Measurements from ENCODE around the gene FYN.
"Not testable (repeated sequence)": the region's sequence is repeated elsewhere in the genome, so short reads cannot be mapped to it uniquely, and the experiment has no call there.

The FYN gene

DNA sequence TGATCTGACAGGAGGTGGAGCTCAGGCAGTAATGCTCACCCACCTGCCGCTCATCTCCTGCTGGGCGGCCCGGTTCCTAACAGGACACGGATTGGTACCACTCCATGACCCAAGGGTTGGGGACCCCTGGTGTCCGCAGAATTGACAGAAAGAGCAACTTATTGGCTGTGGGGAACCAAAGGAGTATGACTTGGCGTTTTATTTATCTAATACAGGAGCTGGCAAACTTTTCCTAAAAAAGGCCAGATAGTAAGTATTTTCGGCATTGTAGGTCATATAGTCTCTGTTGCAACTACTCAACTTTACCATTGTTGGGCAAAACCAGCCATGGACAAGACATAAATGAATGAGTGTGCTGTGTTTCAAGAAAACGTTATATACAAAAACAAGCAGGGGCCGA is 223.2 kb downstream of the FYN start:
- DNase-seq = no peak

DNA sequence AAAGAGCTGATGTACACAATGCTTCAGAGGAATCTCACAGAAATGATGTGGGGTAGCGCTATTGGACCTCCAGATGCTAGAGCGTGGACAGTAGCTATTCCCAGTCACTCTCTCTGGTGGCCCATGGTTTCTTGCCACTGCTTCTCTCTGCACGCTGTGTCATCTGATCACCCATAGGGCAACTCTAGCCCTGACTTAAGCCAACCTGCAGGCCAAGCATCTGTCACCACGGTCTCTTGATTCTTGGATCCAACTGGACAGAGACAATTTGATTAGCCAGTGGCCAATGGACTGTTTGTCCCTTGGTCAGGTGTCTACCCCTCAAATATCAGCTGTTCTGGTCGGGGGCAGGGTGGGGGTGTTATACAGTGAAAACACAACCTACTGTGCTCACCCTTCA is 225.2 kb downstream of the FYN start:
- no peak for DNase-seq

- no peak for DNase-seq
Observed at GRCh38 chr6:111646942-111647341, 226.3 kb downstream of the FYN start.

DNA sequence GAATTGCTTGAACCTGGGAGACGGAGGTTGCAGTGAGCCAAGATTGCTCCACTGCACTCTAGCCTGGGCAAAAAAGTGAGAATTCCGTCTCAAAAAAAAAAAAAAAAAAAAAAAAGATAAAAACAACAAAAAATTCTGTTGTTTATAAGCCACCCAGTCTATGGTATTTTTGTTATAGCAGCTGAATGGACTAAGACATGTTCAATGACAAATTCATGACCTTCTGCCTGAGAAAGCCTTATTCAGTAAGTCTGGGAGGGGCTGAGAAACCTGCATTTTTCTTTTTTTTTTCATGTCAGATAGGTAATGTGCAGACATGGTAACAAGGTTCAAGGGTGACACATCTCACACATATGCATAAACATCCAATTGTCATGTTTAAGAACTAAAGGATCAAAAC is 227.2 kb downstream of the FYN start:
- no peak for DNase-seq

GRCh38 chr6:111644893-111645430 is 228.3 kb downstream of the FYN start:
- DNase-seq = no peak

GRCh38 chr6:111642463-111643158 is 230.6 kb downstream of the FYN start:
- DNase-seq = no peak

GRCh38 chr6:111639266-111639665 is 234.0 kb downstream of the FYN start:
- DNase-seq = no peak

DNA sequence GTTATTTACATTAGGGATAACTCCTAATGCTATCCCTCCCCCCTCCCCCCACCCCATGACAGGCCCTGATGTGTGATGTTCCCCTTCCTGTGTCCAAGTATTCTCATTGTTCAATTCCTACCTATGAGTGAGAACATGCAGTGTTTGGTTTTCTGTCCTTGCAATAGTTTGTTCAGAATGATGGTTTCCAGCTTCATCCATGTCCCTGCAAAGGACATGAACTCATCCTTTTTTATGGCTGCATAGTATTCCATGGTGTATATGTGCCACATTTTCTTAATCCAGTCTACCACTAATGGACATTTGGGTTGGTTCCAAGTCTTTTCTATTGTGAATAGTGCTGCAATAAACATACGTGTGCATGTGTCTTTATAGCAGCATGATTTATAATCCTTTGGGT is 238.3 kb downstream of the FYN start:
- DNase-seq = not testable (repeated sequence)

DNA sequence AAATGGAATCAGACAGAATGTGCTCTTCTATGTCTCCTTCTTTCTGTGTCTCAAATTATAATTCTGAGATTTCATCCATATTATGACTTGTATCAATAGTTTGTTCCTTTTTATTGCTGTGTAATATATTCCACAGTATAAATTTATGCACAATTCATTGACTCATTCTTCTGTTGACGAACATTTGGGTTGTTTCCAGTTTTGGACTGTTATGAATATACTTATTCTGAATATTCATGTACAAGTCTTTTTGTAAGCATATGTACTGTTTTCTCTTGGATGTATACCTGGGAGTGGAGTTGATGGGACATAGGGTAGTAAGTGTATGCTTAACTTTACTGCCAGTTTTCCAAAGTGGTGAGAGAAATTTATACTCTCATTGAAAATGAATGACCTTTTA is 239.4 kb downstream of the FYN start:
- DNase-seq = no peak

GRCh38 chr6:111632468-111633247 is 240.6 kb downstream of the FYN start:
- DNase-seq = no peak

DNA sequence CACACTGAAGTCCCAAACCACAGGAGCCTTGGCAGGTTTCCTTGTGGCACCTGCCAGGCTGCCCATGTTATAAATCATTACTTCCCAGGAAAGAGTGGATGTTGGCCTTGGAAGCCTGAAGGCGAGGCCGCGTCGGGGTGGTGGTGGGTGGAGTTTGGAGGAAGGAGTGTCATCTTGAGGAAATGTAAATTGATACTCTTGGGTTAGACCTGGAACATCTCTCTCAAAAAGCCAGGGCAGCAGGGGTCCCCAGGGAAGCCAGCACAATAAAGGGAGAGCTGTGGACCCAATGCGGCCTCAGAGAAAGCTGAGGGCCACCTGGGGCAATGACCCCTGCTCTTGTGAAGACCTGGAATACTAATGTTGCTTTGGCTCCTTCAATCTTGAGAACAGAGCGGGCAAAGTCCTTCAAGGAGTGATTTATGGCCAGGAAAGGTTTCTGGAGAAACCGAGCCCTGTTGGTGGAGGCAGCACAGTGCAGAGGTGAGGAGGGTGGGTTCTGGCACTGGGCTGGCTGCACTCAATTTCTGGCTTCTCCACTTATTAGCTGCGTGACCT is 241.3 kb downstream of the FYN start:
- no peak for DNase-seq

DNA sequence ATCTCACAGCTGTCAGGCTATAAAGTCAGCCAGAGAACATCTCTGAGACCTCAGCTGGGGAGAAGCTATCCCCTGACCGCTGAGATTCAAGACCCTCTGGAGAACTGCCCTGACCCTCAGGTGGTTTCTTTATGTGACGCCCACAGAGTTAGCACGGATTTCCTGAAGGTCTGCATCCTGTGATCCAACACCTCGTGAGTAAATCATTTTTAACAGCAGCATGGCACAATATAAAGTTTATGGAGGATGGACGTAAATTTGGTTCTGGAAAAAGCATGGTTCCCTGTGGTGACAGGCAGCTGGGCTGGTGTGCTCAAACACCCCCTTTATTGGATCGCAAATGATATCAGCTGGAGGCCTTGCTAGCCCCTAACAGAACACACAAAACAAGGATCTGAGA is 242.2 kb downstream of the FYN start:
- no peak for DNase-seq

DNA sequence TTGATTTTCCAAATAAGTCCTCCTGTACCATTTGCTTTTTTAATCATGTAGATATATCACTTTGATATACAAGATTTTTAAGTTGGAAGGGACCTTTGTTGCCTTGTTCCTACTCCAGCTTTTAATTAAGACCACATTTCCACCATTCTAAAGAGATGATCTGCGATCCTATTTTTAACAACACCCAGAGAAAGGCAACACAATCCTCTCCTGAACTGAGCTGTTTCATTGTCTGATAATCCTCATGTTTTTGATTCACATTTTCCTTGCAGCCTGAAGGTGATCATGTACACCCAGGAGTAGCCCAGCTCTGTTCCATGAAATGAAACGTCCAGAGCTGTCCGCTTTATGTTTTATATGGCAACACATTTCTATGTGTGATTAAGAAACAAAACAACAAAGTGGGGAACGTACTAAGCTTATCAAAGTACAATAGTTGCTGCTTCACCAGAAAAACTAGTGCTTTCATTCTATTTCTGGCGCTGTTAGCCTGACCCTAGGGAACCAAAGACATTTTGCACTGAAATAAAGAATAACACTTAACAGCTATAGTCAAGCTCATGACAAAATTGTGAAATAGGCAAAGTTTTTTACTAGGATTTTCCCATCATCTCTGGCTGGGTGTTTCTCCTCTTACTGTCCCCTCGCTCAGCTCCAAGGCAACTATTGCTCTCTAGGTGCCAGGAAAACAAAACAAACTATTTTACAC is 245.0 kb downstream of the FYN start:
- DNase-seq = no peak

- DNase-seq = no peak
Observed at GRCh38 chr6:111626441-111626840, 246.8 kb downstream of the FYN start.

DNA sequence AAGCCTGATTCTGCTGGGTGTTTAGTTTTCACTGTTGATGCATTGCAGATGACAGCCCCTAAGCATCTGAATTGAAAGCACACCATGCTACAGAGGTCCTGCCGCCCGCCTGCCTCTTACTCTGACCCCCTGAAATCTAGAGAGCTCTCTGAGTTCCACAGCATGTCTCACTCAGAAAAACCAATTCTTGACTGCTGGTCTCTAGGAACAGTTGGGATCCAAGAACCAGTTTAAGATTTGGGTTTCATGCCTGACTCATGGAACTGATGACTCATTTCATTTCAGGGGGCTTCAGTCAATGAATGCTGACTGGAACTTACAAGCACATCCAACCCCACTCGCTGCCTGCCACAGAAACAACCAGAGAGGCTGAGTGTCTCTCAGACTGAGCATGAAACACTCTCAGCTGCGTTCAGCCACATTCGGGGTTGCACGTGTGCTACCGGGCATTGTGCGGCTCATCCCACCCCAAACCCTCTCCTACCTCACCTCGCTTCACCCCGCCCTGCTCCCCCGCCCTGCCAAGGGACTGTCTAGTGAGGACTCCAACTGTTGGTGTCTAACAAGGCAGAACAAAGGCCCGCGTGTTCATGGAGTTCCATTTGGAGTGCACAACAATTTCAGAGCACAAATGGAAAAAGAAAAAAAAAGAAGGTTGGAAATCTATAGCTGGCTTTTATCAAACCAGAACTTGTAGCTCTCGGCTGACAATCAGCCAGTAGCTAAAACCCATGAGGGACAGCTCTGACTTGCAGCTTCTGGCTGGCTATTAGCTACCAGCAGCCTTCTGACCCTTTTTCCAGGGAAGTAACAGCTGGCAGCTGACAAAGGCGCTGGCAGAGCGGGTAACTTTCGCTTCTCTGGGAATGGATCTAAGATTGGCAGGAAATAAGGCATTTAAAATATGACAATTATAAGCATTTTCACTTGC is 247.5 kb downstream of the FYN start:
- no peak for DNase-seq

GRCh38 chr6:111625099-111625416 is 248.2 kb downstream of the FYN start:
- no peak for DNase-seq

- DNase-seq = no peak
Observed at GRCh38 chr6:111624401-111625098, 248.7 kb downstream of the FYN start.

DNA sequence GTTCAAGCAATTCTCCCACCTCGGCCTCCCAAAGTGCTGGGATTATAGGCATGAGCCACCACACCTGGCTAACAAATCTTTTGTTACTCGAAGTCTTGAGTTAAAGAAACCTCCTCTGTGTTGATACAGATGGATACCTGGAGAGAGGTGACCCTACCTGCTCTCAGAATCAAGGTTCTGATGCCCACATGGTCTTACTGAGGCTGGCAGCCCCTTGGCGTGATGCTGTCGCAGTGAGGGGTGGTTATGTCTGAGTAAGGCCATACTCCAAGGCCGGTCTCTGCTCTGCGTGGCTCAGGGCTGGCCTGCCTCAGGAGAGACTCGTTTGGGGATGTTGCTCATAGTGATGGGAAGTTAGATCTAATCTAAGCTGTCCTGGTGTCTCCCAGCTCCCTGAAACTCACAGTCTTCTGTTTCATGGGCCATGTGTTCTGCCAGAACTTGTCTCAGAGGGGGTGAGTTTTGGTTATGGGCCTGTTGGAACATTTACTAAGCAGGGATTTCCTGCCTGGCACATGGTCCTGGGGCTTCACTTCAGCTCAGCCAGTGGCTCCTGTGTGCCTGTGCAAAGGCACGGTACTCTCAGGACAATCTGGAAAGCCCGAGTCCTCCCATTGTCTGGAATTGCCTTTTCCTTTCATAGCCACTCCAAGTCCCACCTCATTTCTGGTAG is 250.1 kb downstream of the FYN start:
- DNase-seq = no peak

DNA sequence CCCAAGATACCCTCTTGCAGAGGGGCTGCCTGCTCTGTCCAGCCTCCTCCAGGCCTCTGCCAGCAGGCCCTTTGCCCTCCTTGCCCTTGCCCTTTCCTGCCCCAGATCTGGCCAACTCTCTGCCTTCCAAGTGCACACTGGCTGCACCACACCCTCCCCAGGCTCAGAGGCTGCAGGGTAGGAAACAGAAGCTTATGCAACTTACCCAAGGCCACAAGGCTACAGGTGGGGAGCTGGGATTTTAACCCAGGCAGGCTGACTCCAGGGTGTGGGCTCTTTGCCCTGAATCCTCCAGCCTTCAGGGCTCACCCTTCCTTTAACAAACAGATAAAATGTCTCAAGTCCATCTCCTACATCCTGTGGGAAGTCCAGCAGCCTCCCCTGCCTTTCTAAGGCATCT is 253.1 kb downstream of the FYN start:
- DNase-seq = no peak

GRCh38 chr6:111618407-111618806 is 254.8 kb downstream of the FYN start:
- no peak for DNase-seq

DNA sequence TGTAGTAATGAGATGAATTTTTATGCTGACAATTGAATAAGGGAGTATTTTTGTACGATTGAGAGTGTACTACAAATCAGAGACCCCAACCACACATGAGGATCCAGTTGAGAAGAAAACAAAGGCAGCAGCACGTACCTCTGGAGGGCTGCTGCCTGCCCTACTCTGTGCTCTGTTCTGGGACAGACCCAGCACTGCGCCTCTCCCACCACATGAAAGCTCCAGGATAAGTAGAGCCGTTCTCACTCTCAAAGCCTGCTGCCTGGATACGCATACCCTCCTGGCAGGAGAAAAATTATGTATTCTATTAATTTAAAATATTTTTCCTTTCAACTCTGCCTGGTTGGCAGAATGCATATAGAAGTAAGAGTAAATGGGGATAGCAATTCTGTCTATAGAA is 256.1 kb downstream of the FYN start:
- DNase-seq = no peak
